Measurements from ENCODE around the gene ABCA2. TPM values are rescaled to one million over a fixed set of nuclear protein-coding genes. Genes with fewer than 3 reads are reported as not detected.

ABCA2 gene
- polyA plus RNA-seq (ENCODE audit: insufficient read length in 10 of 10), result 10 to 100 TPM; 11.5 to 18.7 (median 16.7) TPM
- long read RNA-seq, donor 1, result 0 reads
- long read RNA-seq, donor 2, result 0 reads
- long read RNA-seq, donor 3, result 0 reads
- long read RNA-seq, donor 4, result 0 reads
- long read RNA-seq, donor 5, result 0 reads
- long read RNA-seq, donor 6, result 0 reads
- long read RNA-seq, donor 7, result 0 reads
- long read RNA-seq, donor 8, result 0 reads
- long read RNA-seq, donor 9, result 0 reads

DNA sequence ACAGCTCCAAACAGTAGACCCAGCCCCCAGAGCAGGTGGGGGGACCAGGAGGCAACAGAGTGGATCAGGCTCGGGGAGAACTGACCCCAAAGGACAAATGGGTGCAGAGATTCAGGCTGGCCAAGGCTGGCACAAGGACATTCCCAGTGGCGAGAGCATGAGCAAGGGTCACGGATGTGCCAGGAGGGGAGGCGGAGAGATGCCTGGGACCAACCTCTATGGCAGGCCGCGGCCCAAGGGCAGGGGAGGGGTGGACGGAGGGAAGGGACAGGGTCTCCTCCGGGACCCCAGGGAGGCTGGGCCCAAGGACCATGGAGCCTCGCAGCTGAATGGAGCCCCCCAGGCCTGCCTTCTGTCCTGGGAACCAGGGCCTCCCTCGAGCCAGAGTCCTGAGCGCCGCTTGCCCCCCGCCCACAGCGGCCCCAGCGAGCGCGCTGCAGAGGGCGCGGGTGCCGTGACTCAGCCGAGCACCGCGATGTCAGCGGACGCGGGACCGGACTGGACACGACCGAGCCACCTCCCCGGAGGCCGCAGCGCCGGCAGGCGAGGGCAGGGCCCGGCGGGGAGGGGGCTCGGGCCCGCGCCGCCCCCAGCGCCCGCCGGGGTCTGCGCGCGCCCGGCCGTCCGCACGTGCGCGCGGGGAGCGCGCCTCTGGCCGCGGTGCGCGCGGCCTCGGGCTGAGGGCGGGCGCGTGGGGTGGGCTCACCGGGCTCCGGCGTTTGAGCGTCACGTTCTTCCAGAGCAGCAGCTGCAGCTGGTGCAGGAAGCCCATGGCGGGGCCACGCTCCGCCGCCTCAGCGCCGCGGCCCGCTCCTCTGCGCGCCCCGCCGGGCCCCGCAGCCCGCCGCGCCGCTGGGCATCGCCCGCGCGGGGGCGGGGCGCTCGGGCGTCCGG is at the start of gene ABCA2:
TSS of gene ABCA2 (minus strand) at position 869 of the 894 bp plus-strand sequence. CDS start at position 772, 97 bp downstream.
- peak in 2 of 3 donors; percentile 45 to 50 for DNase-seq

- DNase-seq, result peak in 1 of 3 donors; percentile 65
These were observed 49.1 kb upstream of the ABCA2 start, which contains the start of gene UAP1L1 for GRCh38 chr9:137077010-137077747. Gene UAP1L1 (plus strand): TSS chr9:137077517. CDS start chr9:137077533, 16 bp downstream.

- DNase-seq, result no peak
These were observed 48.6 kb upstream of the ABCA2 start for GRCh38 chr9:137076636-137077009.

DNA sequence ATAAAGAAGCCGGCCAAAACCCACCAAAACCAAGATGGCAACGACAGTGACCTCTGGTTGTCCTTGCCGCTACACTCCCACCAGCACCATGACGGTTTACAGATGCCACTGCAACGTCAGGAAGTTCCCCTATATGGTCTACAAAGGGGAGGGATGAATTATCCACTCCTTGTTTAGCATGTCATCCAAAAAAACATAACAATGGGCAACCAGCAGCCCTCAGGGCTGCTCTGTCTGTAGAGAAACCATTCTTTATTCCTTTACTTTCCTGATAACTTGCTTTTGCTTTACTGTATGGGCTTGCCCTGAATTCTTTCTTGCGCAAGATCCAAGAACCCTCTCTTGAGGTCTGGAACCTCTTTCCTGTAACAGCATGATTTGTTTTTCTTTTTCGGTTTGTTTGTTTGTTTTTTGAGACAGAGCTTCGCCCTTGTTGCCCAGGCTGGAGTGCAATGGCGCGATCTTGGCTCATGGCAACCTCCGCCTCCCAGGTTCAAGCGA is 47.3 kb upstream of the ABCA2 start:
- no peak for DNase-seq

- DNase-seq, result no peak
These were observed 46.7 kb upstream of the ABCA2 start for GRCh38 chr9:137074657-137075274.

DNA sequence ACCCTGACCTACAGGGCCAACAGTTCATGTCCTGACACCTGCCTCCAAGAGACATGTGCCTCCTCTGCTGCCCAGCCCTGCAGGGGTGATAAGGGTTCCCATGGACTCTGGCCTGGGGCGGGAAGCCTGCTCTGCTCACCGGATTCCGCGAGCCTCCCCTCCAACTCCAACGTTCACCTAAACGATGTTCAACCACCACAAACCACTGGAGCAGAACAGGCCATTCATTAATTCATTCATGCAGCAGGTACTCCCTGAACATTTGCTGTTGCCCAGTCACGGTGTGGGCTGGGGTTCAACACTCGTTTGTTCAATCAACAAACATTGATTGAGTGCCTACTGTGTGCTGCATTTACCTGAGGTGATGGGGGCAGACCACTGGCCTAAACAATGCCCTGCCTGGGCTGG is 46.0 kb upstream of the ABCA2 start:
- no peak for DNase-seq

- DNase-seq, result no peak
These were observed 43.2 kb upstream of the ABCA2 start for GRCh38 chr9:137071282-137071681.

GRCh38 chr9:137070906-137071275 is 42.9 kb upstream of the ABCA2 start:
- no peak for DNase-seq

DNA sequence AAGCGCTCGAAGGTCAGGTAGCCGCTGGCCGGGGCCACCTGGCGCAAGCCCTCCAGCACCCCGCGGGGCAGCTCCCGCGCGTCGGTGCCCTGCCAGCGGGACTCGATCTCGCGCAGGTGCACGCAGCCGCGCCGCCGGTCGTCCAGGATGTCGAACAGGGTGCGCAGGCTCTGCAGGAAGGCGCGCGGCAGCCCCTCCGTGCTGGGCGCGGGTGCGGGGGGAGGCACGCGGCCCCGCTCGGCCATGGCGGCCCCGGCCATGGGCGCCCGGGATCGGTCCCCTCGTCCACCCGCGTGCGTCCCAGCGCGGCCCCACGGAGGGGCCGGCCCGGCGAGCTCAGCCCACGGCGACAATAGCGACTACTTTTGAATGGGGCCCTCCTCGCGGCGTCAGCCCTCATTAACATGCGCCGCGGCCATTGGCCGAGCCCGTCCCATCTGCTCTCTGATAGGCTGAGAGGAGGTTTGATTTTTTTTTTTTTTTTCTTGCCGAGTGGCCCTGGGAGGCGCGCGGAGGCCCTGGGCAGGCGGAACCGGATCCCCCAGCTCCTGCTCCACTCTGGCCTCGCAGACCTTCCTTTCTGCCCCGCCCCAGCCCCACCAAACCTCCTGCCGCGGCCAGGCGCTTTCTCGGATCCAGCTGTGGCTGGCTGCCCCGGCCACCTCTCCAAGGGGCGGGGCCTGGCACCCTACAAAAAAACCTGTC is 42.3 kb upstream of the ABCA2 start, which contains the start of gene SAPCD2:
TSS of gene SAPCD2 (minus strand) at position 357 of the 705 bp plus-strand sequence. CDS start at position 260, 97 bp downstream.
- peak; percentile 81 to 94 (median 87) for DNase-seq

DNA sequence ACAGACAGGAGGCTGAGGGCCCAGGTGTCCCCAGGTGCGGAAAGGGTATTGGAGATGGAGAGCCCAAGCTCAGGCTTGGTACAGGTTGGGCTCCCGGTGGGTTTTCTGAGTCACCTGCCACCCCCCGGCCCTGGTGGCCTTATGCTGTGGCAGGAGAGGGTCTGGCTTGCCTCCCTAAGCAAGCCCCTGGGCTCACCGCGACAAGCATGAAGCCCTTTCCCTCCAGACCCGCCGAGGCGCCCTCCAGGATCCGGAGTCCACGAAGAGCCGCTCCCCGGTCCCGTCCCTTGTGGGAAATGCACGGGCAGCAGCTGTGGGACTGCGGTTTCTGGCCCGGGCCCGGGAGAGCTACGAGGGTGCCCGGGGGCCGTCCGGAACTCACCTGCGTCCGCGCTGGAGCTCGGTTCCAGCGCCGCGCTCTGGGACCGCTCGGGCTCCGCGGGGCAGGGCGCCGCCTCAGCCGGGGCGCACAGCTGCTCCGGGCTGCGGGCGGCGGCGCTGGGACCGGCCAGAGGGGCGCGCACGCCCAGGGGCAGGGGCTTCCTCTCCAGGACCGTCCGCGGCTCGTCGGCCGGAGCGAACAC is 41.6 kb upstream of the ABCA2 start:
- DNase-seq, result no peak

DNA sequence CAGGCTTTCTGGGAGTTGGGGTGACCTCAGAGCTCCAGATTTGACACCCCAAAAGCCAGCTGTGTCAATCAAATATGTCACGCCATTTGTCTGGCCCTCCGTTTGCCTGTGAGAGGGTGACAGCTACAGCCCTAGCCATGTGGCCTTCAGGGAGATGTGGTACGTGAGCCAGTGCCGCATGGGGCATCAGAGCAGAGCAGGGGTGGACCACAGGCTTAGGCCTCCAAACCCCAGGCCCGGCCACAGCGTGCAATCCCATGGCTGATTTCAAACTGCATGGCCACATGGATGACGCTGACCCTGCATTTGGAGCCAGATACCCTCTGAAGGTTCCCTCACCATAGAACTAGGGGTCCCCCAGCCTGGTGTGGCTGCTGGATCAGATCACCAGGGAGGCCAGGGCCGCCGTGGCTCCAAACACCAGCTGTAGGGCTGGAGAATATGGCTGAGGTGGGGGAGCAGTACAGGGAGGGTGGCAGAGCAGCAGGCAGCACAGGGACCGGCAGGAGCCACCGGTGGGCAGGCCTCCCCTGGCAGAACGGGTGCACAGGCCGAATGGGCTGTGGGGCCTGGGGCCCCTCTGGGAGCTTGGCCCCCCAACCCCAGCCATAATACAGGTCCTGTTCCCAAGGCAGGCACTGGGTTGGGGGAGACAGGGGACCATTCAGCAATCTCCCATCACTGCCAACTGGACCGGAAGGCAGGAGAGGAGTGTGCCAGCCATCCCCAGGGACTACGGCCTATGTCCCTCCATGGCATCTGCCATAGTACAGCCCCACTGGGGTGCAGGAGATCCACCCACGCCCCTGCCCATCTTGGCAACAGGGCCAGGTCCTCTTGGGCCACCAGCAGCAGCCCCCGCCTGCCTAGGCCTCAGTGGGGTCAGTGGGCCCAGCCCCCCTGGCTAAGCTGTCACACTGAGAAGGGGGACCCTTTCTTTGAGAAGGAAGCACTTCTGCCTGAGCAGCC is 40.8 kb upstream of the ABCA2 start:
- no peak for DNase-seq

DNA sequence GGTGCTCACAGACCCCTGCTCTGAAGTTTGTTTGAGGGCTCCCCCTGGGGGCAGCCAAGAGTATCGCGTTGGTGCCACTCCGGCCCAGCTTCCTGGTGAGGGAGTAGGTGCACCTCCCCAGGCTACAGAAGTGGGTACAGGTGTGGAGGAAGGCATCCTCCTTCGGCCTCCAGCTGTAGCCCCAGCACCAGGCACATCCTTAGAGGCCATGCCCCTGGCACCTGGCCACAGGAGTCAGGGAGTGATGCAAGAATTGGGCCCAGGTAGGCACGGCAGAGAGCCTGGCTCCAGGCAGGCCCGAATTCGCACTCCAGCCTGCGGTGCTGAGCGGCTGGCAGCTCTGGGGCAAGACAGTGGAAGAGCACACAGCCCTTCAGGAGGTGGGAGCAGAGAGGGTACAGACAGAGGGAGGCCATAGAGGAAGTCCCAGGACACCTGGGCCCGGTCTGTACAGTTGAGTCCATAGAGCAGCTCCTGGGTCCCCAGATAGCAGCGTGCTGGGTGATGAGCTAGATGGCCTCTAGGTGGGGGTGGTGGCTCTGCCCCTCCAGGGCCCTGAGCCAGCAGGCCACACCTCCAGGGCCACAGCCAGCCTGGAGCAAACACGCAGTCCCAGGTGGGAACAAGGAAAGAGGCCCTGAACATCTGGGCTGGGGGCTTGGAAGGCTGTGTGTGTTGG is 40.0 kb upstream of the ABCA2 start:
- peak; percentile 64 to 87 (median 76) for DNase-seq

GRCh38 chr9:137066096-137066861 is 38.2 kb upstream of the ABCA2 start:
- DNase-seq, result no peak

DNA sequence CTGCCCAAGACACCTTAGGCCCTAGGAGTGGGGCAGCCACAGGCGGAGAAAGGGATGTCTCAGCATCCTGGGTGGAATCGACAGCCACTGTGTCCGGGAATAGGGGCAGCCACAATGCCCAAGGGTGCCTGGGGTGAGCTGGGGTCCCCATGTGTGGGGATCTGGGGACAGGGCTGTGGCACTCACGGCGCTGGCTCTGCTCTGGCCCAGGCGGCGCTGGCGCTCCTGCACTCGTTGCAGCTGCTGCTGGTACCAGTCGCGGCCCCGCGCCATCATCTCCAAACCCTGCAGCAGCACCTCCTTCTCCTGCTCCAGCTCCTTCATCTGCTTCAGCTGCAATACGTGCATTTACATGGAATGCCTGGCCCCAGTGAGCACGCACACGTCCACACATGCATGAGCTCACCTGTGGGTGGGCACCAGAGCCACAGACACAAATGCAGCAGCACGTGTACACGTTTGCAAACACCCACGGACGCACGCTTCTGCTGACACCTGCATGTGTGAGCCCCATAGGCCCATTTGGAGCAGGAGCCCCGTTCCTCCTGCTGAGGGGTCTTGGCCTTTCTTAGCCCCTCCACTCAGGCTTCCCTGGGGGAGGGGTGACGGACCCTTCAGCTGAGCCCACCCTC is 37.4 kb upstream of the ABCA2 start:
- DNase-seq, result no peak

GRCh38 chr9:137064880-137065164 is 36.8 kb upstream of the ABCA2 start:
- DNase-seq, result no peak

DNA sequence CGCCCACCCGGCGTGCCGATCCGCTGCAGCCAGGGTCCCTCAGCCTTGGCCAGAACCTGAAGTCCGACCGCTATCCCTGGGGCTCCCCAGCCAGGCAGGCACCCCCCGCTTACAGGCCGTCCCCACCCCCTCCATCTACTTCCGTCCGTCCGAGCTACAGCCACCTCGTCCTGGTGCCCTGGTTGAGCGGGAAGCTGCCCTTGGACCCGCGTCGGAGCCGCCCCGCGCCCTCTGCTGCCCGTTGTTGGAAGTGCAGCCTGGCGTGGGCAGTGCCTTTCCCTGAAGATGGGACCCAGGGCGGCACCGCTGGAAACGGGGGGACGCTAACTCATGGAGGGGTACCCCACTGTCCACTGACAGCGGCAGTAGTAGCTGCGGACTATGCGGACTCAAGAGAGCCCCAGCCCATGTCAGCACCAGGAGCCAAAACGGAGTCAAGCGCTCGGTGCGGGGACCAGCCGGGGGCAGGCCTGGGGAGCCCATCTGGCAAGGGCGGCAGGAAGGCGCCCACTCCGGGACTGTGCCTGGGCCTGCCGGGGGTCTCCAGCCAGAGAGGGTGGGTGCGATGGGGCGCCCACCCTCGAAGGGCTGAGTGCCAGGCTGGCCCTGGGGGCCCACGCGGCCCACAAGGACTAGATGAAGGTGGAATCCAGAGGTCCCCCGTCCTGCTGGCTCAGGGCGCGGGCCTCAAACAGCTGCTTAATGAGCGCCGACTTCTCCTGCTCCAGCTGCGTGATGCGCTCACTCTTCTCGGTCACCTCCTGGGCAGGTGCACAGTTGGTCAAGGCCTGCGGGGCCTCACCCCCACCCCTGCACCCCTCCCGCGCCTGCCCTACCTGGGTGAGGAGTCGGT is 36.2 kb upstream of the ABCA2 start:
- DNase-seq, result peak in 2 of 3 donors; percentile 59 to 69
